Measurements from ENCODE around the gene NOTCH2NLA.
"Not testable (repeated sequence)": the region's sequence is repeated elsewhere in the genome, so short reads cannot be mapped to it uniquely, and the experiment has no call there.

NOTCH2NLA gene

DNA sequence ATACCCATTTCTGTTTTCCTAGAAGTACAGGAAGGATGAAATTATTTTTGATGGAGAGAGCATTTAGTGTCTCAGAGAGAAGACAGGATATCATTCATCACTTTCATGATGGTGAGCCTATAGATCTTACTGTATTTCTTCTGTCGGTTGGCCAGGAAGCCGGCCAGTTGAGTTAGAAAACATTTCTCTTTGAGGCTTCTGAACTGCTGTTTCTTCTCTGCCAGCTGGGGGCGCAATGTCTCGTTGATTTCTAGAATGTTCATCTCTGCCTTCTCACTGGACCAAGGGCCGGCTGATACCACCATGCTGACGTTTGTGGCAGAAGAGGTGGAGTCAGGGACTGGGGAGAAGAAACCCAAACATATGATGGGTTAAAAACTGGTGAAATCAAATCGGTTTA lies 84.4 kb downstream of the NOTCH2NLA start, which contains the start of gene NBPF10:
Gene NBPF10, minus strand, starts transcription at position 340 of the 400 bp plus-strand sequence. Its CDS starts 35 bp downstream, at position 305.
- H3K9ac ChIP-seq (ENCODE audit: low read length); H3K27ac ChIP-seq (ENCODE audit: low read depth, low read length); H3K36me3 ChIP-seq (ENCODE audit: control insufficient read depth, insufficient read depth, low read length); H3K4me1 ChIP-seq (ENCODE audit: control insufficient read depth, insufficient read depth, low read length); H3K4me3 ChIP-seq (ENCODE audit: low read depth, low read length); H3K27me3 ChIP-seq (ENCODE audit: control insufficient read depth, insufficient read depth, low read length); H3K9me3 ChIP-seq (ENCODE audit: control insufficient read depth, insufficient read depth, low read depth, low read length): not testable (repeated sequence)
